DMS153 (cell line): Measurements from ENCODE around the gene MTUS2.

Experiments
- DNase-seq: peaks from one replicate; lab custom pipeline; 2025; lab: John Stamatoyannopoulos, UW

The MTUS2 gene

GRCh38 chr13:29106651-29107050 is 286.5 kb downstream of the MTUS2 start:
- DNase-seq = no peak

- no peak for DNase-seq
These were observed 288.1 kb downstream of the MTUS2 start for GRCh38 chr13:29108068-29108786.

- DNase-seq = no peak
These were observed 289.8 kb downstream of the MTUS2 start for GRCh38 chr13:29109987-29110386.

- DNase-seq = no peak
These were observed 291.3 kb downstream of the MTUS2 start for GRCh38 chr13:29111446-29111845.

- DNase-seq = no peak
These were observed 295.7 kb downstream of the MTUS2 start for GRCh38 chr13:29115842-29116241.

- DNase-seq = no peak
These were observed 297.5 kb downstream of the MTUS2 start for GRCh38 chr13:29117663-29118062.

GRCh38 chr13:29118471-29118870 is 298.3 kb downstream of the MTUS2 start:
- DNase-seq = no peak

- DNase-seq = no peak
These were observed 305.2 kb downstream of the MTUS2 start for GRCh38 chr13:29125191-29125933.

GRCh38 chr13:29125934-29126424 is 305.8 kb downstream of the MTUS2 start:
- no peak for DNase-seq

- DNase-seq = no peak
These were observed 309.5 kb downstream of the MTUS2 start for GRCh38 chr13:29129616-29130015.

- DNase-seq = no peak
These were observed 311.0 kb downstream of the MTUS2 start for GRCh38 chr13:29131159-29131558.

- no peak for DNase-seq
These were observed 311.9 kb downstream of the MTUS2 start for GRCh38 chr13:29131881-29132668.

- no peak for DNase-seq
These were observed 316.2 kb downstream of the MTUS2 start for GRCh38 chr13:29136341-29136740.

GRCh38 chr13:29137016-29137415 is 316.9 kb downstream of the MTUS2 start:
- DNase-seq = no peak

- DNase-seq = no peak
These were observed 317.9 kb downstream of the MTUS2 start for GRCh38 chr13:29137995-29138394.

GRCh38 chr13:29140277-29140676 is 320.1 kb downstream of the MTUS2 start:
- DNase-seq = no peak

- no peak for DNase-seq
These were observed 323.7 kb downstream of the MTUS2 start for GRCh38 chr13:29143847-29144246.

- DNase-seq = no peak
These were observed 334.3 kb downstream of the MTUS2 start for GRCh38 chr13:29154390-29154789.

- no peak for DNase-seq
These were observed 336.0 kb downstream of the MTUS2 start for GRCh38 chr13:29156136-29156535.

- DNase-seq = no peak
These were observed 339.7 kb downstream of the MTUS2 start for GRCh38 chr13:29159871-29160270.

GRCh38 chr13:29160862-29161261 is 340.7 kb downstream of the MTUS2 start:
- DNase-seq = no peak

GRCh38 chr13:29161676-29162075 is 341.5 kb downstream of the MTUS2 start:
- no peak for DNase-seq
